Esophagus squamous epithelium (tissue), 4 donors: Measurements from ENCODE around the gene GJB5.

ENCODE experiments used
- POLR2A ChIP-seq, 4 donors: fragments of 450-650 bp; IDR thresholded peaks; one replicate each; pipeline ENCODE4 v1.6.1; 2017; ENCODE audit warnings: antibody characterized with exemption in 4 of 4, mild to moderate bottlenecking in 4 of 4, moderate library complexity in 3 of 4
- TF ChIP-seq, protein P1 (sequence below), 6 experiments: fragments of 450-650 bp in 4 of 6; fragments of 200-600 bp in 2 of 6; sonication (generic) in 2 of 6; IDR thresholded peaks; one replicate each; pipeline ENCODE4 v1.5.1; 2016 to 2019; ENCODE audit warnings: antibody characterized with exemption in 6 of 6, mild to moderate bottlenecking in 4 of 6, moderate library complexity in 4 of 6

DNA sequence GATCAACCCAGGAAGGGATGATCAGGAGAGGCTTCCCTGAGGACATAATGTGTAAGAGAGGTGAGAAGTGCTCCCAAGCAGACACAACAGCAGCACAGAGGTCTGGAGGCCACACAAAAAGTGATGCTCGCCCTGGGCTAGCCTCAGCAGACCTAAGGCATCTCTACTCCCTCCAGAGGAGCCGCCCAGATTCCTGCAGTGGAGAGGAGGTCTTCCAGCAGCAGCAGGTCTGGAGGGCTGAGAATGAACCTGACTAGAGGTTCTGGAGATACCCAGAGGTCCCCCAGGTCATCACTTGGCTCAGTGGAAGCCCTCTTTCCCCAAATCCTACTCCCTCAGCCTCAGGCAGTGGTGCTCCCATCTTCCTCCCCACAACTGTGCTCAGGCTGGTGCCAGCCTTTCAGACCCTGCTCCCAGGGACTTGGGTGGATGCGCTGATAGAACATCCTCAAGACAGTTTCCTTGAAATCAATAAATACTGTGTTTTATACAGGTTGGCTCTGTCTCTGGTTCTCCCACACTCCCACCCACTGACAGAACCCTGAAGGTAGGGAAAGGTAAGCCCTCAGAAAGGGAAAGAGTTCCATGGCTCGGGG lies 31.1 kb downstream of the GJB5 start:
- TF ChIP-seq, protein P1, sequence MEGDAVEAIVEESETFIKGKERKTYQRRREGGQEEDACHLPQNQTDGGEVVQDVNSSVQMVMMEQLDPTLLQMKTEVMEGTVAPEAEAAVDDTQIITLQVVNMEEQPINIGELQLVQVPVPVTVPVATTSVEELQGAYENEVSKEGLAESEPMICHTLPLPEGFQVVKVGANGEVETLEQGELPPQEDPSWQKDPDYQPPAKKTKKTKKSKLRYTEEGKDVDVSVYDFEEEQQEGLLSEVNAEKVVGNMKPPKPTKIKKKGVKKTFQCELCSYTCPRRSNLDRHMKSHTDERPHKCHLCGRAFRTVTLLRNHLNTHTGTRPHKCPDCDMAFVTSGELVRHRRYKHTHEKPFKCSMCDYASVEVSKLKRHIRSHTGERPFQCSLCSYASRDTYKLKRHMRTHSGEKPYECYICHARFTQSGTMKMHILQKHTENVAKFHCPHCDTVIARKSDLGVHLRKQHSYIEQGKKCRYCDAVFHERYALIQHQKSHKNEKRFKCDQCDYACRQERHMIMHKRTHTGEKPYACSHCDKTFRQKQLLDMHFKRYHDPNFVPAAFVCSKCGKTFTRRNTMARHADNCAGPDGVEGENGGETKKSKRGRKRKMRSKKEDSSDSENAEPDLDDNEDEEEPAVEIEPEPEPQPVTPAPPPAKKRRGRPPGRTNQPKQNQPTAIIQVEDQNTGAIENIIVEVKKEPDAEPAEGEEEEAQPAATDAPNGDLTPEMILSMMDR (IDR thresholded peaks at IDR 0.05): no peak
- no peak for TF ChIP-seq POLR2A (IDR thresholded peaks at IDR 0.05)
